Measurements from ENCODE around the gene AATK.

DNA sequence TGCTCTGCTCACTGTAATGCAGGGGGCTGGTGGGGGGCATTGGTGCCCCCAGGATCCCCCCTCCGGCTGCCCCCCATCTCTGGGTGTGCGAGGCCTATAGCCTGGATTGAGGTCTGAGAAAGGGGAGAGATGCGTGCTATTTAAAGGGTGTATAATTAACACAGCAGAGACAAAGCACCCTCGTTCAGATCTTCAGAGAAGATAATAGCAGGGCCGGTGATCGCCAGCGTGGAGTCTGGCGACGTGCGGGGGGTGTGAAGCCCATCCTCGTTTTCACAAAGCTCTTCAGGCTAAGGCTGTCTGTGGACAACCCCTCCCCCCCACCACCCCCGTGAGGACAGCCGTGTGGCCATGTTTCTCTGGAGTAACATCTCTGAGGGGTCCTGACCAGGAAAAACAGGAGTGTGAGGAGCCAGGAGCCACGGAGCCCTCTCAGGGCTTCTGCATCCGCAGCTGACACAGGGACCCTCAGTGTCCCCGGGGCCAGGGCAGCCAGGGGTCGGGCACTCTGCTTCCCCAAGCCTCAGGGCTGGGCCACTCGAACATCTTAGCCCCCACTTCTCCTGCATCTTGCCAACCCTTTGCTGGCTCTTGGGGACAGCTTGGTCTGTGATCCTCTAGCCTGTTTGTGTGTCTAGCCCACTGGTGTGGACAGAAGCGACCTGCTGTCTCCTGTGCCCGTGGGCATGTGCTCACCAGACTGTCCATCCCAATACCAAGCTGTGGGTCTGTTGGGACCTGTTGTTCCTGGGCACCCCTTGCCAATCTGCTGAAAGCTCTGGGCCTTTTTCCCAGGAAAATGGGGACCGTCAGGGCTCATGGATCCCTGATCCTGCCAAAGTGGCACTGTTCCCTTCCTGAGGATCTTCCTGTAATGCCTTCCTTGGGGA is 72.2 kb downstream of the AATK start:
- TF ChIP-seq CBX8 (IDR thresholded peaks at IDR 0.05), result no peak
- TF ChIP-seq, protein P1, sequence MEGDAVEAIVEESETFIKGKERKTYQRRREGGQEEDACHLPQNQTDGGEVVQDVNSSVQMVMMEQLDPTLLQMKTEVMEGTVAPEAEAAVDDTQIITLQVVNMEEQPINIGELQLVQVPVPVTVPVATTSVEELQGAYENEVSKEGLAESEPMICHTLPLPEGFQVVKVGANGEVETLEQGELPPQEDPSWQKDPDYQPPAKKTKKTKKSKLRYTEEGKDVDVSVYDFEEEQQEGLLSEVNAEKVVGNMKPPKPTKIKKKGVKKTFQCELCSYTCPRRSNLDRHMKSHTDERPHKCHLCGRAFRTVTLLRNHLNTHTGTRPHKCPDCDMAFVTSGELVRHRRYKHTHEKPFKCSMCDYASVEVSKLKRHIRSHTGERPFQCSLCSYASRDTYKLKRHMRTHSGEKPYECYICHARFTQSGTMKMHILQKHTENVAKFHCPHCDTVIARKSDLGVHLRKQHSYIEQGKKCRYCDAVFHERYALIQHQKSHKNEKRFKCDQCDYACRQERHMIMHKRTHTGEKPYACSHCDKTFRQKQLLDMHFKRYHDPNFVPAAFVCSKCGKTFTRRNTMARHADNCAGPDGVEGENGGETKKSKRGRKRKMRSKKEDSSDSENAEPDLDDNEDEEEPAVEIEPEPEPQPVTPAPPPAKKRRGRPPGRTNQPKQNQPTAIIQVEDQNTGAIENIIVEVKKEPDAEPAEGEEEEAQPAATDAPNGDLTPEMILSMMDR (IDR thresholded peaks at IDR 0.05), result no peak
- no peak for TF ChIP-seq POLR2A (IDR thresholded peaks at IDR 0.05; ENCODE audit: low read length)
- TF ChIP-seq, protein P2, sequence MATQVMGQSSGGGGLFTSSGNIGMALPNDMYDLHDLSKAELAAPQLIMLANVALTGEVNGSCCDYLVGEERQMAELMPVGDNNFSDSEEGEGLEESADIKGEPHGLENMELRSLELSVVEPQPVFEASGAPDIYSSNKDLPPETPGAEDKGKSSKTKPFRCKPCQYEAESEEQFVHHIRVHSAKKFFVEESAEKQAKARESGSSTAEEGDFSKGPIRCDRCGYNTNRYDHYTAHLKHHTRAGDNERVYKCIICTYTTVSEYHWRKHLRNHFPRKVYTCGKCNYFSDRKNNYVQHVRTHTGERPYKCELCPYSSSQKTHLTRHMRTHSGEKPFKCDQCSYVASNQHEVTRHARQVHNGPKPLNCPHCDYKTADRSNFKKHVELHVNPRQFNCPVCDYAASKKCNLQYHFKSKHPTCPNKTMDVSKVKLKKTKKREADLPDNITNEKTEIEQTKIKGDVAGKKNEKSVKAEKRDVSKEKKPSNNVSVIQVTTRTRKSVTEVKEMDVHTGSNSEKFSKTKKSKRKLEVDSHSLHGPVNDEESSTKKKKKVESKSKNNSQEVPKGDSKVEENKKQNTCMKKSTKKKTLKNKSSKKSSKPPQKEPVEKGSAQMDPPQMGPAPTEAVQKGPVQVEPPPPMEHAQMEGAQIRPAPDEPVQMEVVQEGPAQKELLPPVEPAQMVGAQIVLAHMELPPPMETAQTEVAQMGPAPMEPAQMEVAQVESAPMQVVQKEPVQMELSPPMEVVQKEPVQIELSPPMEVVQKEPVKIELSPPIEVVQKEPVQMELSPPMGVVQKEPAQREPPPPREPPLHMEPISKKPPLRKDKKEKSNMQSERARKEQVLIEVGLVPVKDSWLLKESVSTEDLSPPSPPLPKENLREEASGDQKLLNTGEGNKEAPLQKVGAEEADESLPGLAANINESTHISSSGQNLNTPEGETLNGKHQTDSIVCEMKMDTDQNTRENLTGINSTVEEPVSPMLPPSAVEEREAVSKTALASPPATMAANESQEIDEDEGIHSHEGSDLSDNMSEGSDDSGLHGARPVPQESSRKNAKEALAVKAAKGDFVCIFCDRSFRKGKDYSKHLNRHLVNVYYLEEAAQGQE (IDR thresholded peaks at IDR 0.05), result no peak
- no peak for TF ChIP-seq CHD4 (IDR thresholded peaks at IDR 0.05; ENCODE audit: borderline replicate concordance)
- TF ChIP-seq RAD21 (conservative IDR thresholded peaks at IDR 0.05 in 1 of 2, IDR thresholded peaks at IDR 0.05 in 1 of 2), result no peak

All from A549 (cell line).